ENCODE measurements around the gene SIRT3. TPM values are rescaled to one million over a fixed set of nuclear protein-coding genes. Genes with fewer than 3 reads are reported as not detected.
"Not testable (repeated sequence)": the region's sequence is repeated elsewhere in the genome, so short reads cannot be mapped to it uniquely, and the experiment has no call there.

Gene SIRT3
- total and polyA plus RNA-seq, 5 experiments from 2014 or later = 6.5 to 33.7 (median 14.6) TPM

DNA sequence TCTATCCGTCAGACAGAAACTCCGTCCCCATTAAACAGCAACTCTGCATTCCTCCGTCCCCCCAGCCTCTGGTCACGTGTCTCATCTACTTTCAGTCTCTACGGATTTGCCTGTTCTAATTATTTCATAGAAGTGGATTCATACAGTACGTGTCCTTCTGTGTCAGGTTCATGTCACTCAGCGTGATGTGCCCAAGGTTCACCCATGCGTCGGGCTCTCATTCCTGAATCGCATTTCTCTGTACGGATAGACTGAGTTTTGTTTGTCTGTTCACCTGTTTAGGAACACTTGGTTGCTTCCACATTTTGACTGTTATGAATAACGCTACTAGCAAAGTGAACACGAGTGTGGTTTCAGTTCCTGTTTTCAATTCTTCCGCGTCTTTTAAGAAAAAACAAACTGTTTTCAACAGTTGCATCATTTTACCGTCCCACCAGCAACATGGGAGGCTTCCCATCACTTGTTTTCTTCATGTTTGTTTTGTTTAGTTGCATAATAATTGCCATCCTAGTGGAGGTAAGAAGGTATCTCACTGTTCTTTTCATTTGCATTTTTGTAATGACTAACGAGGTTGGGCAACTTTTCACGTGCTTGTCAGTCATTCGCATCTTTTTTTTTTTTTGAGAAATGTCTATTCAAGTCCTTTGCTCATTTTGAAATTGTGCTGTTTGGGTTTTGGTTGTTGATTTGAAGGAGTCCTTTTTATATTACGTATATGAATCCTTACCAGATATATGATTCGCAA, 33.2 kb upstream of the SIRT3 start:
- POLR2A ChIA-PET = interaction anchor here (0.9 to 21.0 kb wide), 15 partner anchors 12 to 237 kb away, joined by 3 to 863 read pairs (median 20); partner anchors contain the start of genes BET1L, IFITM1, IFITM2 and NLRP6
- H3K27ac Mint-ChIP-seq = peak overlapping the region; percentile 96 to 99 (median 98)
- H3K36me3 Mint-ChIP-seq = no peaks in the 10 kb centered on the region
- H3K4me1 Mint-ChIP-seq = peaks cover 11 to 42% (median 36%) of the 10 kb centered on the region in 4 donors
- H3K9me3 Mint-ChIP-seq = no peaks in the 10 kb centered on the region
- H3K27me3 Mint-ChIP-seq = no peaks in the 10 kb centered on the region
- H3K4me3 Mint-ChIP-seq = peak overlapping the region; percentile 84 to 94 (median 88)
- peak in 9 of 10 donors; percentile 49 to 91 (median 74) for DNase-seq
- ATAC-seq = peak; percentile 55 to 79

GRCh38 chr11:268716-269145, 32.6 kb upstream of the SIRT3 start:
- DNase-seq = peak in 6 of 10 donors; percentile 48 to 71 (median 59)
- H3K4me1 Mint-ChIP-seq = peaks cover 11 to 42% (median 36%) of the 10 kb centered on the region in 4 donors

GRCh38 chr11:267491-267994, 31.4 kb upstream of the SIRT3 start:
- DNase-seq = peak; percentile 54 to 84 (median 70)
- POLR2A ChIA-PET = interaction anchor here (1.0 to 21.0 kb wide), 22 partner anchors 8 to 301 kb away, joined by 3 to 863 read pairs (median 9); partner anchors contain the start of genes BET1L, IFITM1, IFITM2 and IFITM5
- Mint-ChIP-seq H3K27ac (peak overlapping the region; percentile 96 to 99 (median 98)), H3K27me3 (no peaks in the 10 kb centered on the region), H3K9me3 (no peaks in the 10 kb centered on the region), H3K4me3 (peak overlapping the region; percentile 84 to 94 (median 88)), H3K4me1 (peaks cover 10 to 42% (median 36%) of the 10 kb centered on the region in 4 donors), H3K36me3 (no peaks in the 10 kb centered on the region)
- ATAC-seq = peak; percentile 47 to 64

More at GRCh38 chr11:268716-269145, 32.6 kb upstream of the SIRT3 start:
- POLR2A ChIA-PET = interaction anchor here (0.8 to 21.0 kb wide), 19 partner anchors 11 to 238 kb away, joined by 3 to 863 read pairs (median 14); partner anchors contain the start of genes BET1L, IFITM1, IFITM2 and NLRP6
- not testable (repeated sequence) for H3K36me3 Mint-ChIP-seq, H3K9me3 Mint-ChIP-seq, H3K27me3 Mint-ChIP-seq
- ATAC-seq = peak; percentile 19 to 37
- Mint-ChIP-seq H3K27ac (peak overlapping the region; percentile 96 to 99 (median 98)), H3K4me3 (peak overlapping the region; percentile 84 to 94 (median 88))

GRCh38 chr11:266676-267439, 30.7 kb upstream of the SIRT3 start:
- H3K27ac Mint-ChIP-seq = peak overlapping the region; percentile 69 to 98 (median 90)
- DNase-seq (peak in 4 of 10 donors; percentile 41 to 72 (median 45)), ATAC-seq (peak in 1 of 2 donors; percentile 10)
- H3K4me3 Mint-ChIP-seq = peak overlapping the region; percentile 71 to 86 (median 74)
- no peaks in the 10 kb centered on the region for H3K9me3 Mint-ChIP-seq
- no peaks in the 10 kb centered on the region for H3K36me3 Mint-ChIP-seq
- no peaks in the 10 kb centered on the region for H3K27me3 Mint-ChIP-seq
- POLR2A ChIA-PET = interaction anchor here (1.0 to 21.0 kb wide), 18 partner anchors 9 to 240 kb away, joined by 3 to 863 read pairs (median 16); partner anchors contain the start of genes BET1L, IFITM1, IFITM2 and IFITM5
- peaks cover 9 to 39% (median 36%) of the 10 kb centered on the region in 4 donors for H3K4me1 Mint-ChIP-seq

- Mint-ChIP-seq H3K4me3 (no peak overlapping the region), H3K4me1 (peaks cover 0 to 22% (median 5%) of the 10 kb centered on the region in 4 donors), H3K27me3 (peaks cover 0 to 2% (median 0%) of the 10 kb centered on the region in 5 donors), H3K36me3 (no peaks in the 10 kb centered on the region), H3K27ac (no peak overlapping the region), H3K9me3 (peaks cover 0 to 2% (median 0%) of the 10 kb centered on the region in 9 donors)
- no peak for ATAC-seq
- POLR2A ChIA-PET = interaction anchor here (1.0 to 16.4 kb wide), 2 partner anchors 23 to 58 kb away, joined by 4 to 229 read pairs; partner anchors contain the start of genes NLRP6 and PGGHG
- no peak for DNase-seq
Measured at GRCh38 chr11:261624-262023, 25.5 kb upstream of the SIRT3 start.

- Mint-ChIP-seq H3K4me3 (no peak overlapping the region), H3K9me3 (peaks cover 0 to 2% (median 0%) of the 10 kb centered on the region in 9 donors), H3K36me3 (no peaks in the 10 kb centered on the region), H3K27me3 (peaks cover 0 to 2% (median 0%) of the 10 kb centered on the region in 5 donors), H3K27ac (no peak overlapping the region), H3K4me1 (peaks cover 2 to 20% (median 4%) of the 10 kb centered on the region in 4 donors)
- no peak for DNase-seq
- POLR2A ChIA-PET = interaction anchor here (0.7 to 16.4 kb wide), 5 partner anchors 22 to 203 kb away, joined by 3 to 229 read pairs (median 4); partner anchors contain the start of genes NLRP6 and PGGHG
- ATAC-seq = no peak
Measured at GRCh38 chr11:259413-259812, 23.3 kb upstream of the SIRT3 start.

DNA sequence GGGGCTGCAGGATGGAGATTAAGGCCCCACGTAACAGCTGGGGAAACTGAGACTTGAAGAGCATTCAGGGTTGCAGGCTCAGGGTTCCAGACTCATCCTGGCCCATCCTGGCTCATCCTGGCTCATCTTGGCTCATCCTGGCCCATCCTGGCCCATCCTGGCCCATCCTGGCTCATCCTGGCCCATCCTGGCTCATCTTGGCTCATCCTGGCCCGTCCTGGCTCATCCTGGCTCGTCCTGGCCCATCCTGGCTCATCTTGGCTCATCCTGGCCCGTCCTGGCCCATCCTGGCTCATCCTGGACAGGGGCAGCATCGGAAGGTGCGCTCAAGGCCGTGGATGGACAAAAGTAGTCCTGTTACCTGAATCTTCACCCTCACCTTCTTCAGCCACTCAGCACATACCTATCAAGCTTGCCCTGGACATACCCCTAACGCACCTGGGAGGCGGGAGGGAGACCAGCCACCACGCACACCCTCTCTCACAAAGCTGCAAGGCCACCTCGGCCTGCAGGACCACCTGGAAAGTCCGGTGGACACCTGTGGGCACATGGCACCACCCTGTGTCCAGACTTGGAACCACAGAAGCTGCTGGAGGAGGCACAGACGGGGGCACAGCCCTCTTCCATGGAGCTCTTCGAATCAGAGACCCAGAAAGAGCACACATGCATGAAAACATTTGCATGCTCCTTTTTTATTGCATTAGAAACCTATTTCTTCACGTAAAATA, 21.8 kb upstream of the SIRT3 start:
- DNase-seq (no peak), ATAC-seq (no peak)
- POLR2A ChIA-PET = interaction anchor here (0.9 to 16.4 kb wide), 4 partner anchors 11 to 28 kb away, joined by 4 to 229 read pairs (median 8); partner anchors contain the start of genes NLRP6 and PGGHG
- peak overlapping the region in 2 of 10 donors; percentile 35 to 61 for H3K27ac Mint-ChIP-seq
- peaks cover 2 to 20% (median 4%) of the 10 kb centered on the region in 4 donors for H3K4me1 Mint-ChIP-seq
- H3K9me3 Mint-ChIP-seq = peaks cover 0 to 2% (median 0%) of the 10 kb centered on the region in 9 donors
- H3K36me3 Mint-ChIP-seq = peaks cover 0 to 10% (median 3%) of the 10 kb centered on the region in 3 donors
- no peak overlapping the region for H3K4me3 Mint-ChIP-seq
- H3K27me3 Mint-ChIP-seq = peaks cover 0 to 2% (median 0%) of the 10 kb centered on the region in 5 donors

DNA sequence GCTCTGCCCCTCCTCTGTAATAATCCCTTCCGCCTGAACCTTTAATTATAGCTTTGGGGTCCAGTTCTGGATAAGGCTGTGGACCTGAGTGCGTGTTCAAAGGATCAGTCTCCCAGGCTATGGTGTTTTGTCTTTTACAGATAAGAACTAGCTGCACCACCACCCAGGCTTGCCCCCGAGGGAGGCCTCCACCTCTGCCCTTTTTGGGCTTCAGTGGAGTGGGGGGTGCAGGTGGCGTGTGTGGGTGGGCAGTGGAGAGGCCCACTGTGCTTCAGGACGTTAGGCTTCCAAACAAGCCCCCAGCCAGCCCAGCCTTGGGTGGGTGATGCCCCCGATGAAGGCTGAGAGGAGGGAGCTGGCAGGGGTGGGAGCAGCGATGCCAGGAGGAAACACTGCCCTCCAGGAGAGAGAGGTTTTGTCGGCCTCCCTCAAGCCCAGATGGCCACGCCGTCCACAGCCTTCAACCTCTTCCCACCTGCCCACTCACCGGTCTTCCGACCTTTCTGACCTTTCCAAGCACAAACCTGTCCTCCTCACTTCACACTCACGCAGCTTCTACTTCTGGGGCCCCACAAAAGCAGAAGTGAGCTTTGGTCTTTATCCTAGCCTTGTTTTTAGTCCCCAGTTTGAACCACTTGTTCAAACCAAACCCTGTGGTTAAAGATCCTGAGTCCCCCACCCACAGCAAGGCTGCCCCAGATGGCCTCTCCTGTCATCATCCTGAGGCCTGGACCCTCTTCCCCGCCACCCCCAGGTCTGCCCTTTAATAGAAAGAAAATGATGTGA, 21.0 kb upstream of the SIRT3 start:
- H3K27ac Mint-ChIP-seq = peak overlapping the region in 1 of 10 donors; percentile 50
- POLR2A ChIA-PET = interaction anchor here (0.9 to 16.4 kb wide), 3 partner anchors 12 to 28 kb away, joined by 7 to 229 read pairs (median 9); partner anchors contain the start of genes NLRP6 and PGGHG

GRCh38 chr11:255816-256215, 19.7 kb upstream of the SIRT3 start:
- POLR2A ChIA-PET = interaction anchor here (6.6 to 16.4 kb wide), 2 partner anchors 12 to 29 kb away, joined by 42 to 229 read pairs; partner anchors contain the start of genes NLRP6 and PGGHG
- H3K27me3 Mint-ChIP-seq = peaks cover 0 to 2% (median 0%) of the 10 kb centered on the region in 5 donors
- peaks cover 0 to 27% (median 11%) of the 10 kb centered on the region in 3 donors for H3K36me3 Mint-ChIP-seq
- ATAC-seq (no peak), DNase-seq (no peak)
- H3K27ac Mint-ChIP-seq = peak overlapping the region in 3 of 10 donors; percentile 20 to 57 (median 46)
- no peaks in the 10 kb centered on the region for H3K9me3 Mint-ChIP-seq
- H3K4me3 Mint-ChIP-seq = no peak overlapping the region
- peaks cover 7 to 25% (median 9%) of the 10 kb centered on the region in 4 donors for H3K4me1 Mint-ChIP-seq

More for the DNA sequence above, 21.0 kb upstream of the SIRT3 start:
- DNase-seq (no peak), ATAC-seq (no peak)
- H3K9me3 Mint-ChIP-seq = peaks cover 0 to 2% (median 0%) of the 10 kb centered on the region in 9 donors
- H3K4me1 Mint-ChIP-seq = peaks cover 2 to 20% (median 4%) of the 10 kb centered on the region in 4 donors
- peaks cover 0 to 18% (median 5%) of the 10 kb centered on the region in 3 donors for H3K36me3 Mint-ChIP-seq
- H3K4me3 Mint-ChIP-seq = no peak overlapping the region
- peaks cover 0 to 2% (median 0%) of the 10 kb centered on the region in 5 donors for H3K27me3 Mint-ChIP-seq

DNA sequence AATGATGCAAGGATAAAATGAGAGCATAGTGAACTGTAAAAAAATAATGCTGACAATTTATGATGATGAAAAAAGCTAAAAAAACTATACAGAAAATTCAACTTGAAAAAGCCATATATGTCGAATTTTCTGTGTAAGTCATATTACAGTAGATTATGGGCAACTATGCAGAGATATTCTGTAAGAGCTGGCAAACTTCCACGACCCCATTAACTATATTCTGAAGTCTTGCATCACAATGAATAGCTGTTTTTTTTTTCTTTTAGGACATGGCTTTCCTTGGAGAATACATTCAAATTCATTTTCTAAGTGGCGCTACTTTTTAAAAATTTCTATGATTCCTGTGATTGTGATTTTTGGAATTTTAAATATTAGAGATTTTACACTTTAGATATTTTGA, 19.0 kb upstream of the SIRT3 start:
- H3K27me3 Mint-ChIP-seq = peaks cover 0 to 2% (median 0%) of the 10 kb centered on the region in 5 donors

More for the DNA sequence above, 19.0 kb upstream of the SIRT3 start:
- POLR2A ChIA-PET = interaction anchor here (1.1 to 16.4 kb wide), 4 partner anchors 12 to 196 kb away, joined by 3 to 229 read pairs (median 22); partner anchors contain the start of genes NLRP6 and PGGHG
- no peaks in the 10 kb centered on the region for H3K9me3 Mint-ChIP-seq
- peaks cover 0 to 32% (median 14%) of the 10 kb centered on the region in 3 donors for H3K36me3 Mint-ChIP-seq
- H3K4me3 Mint-ChIP-seq = no peak overlapping the region
- H3K27ac Mint-ChIP-seq = no peak overlapping the region
- DNase-seq (no peak), ATAC-seq (no peak)
- H3K4me1 Mint-ChIP-seq = peaks cover 8 to 29% (median 14%) of the 10 kb centered on the region in 4 donors
